ENCODE measurements around the gene PDCD11.
"Not testable (repeated sequence)": the region's sequence is repeated elsewhere in the genome, so short reads cannot be mapped to it uniquely, and the experiment has no call there.

PDCD11 gene

DNA sequence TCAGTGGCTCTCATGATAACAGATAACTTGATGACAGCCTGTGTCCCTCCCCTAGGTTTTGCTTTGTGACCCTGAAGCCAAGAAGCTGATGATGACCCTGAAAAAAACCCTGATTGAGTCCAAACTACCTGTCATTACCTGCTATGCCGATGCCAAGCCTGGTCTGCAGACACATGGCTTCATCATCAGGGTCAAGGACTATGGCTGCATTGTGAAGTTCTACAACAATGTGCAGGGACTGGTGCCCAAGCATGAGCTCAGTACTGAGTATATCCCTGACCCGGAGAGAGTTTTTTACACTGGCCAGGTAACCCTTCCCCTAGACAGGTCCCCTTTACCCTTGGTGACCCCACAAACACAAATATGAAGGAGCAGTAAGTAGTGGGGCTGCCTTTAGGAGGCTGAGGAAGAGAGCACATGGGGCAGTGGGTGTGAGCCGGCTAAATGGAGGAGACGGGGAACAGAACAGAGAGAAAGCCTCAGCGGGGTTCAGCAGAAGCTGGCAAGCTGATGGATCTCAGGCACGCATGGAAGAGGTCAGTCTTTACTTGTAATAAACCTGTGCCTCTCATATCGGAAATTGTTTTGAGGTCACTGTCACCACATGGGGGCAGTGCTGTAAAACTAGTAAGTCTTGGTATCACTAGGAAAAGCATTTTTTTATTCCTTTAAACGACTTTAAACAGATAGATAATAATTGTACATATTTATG, 20.2 kb downstream of the PDCD11 start:
- no peak for DNase-seq (ENCODE audit: low spot score)

DNA sequence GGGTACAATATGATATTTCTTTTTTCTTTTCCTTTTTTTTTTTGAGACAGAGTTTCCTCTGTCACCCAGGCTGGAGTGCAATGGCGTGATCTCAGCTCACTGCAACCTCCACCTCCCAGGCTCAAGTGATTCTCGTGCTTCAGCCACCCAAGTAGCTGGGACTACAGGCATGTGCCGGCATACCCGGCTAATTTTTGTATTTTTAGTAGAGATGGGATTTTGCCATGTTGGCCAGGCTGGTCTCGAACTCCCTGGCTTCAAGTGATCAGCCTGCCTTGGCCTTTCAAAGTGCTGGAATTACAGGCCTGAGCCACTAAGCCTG, 20.7 kb downstream of the PDCD11 start:
- DNase-seq (ENCODE audit: low spot score): not testable (repeated sequence)

DNA sequence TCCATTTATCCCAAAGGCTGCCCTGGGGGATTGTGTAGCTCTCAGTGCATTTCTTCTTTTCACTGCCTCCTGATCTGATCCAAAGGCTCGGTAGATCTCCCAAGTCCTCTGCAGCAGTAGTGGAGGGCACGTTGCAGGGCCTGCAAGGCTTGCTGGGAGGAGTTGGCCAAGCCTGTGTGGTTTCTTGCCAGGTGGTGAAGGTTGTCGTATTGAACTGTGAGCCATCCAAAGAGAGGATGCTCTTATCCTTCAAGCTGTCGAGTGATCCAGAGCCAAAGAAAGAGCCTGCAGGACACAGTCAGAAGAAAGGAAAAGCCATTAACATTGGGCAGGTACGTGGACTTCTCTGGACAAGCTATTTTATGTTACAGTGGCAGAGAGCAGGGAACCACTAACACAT, 21.2 kb downstream of the PDCD11 start:
- no peak for DNase-seq (ENCODE audit: low spot score)

DNA sequence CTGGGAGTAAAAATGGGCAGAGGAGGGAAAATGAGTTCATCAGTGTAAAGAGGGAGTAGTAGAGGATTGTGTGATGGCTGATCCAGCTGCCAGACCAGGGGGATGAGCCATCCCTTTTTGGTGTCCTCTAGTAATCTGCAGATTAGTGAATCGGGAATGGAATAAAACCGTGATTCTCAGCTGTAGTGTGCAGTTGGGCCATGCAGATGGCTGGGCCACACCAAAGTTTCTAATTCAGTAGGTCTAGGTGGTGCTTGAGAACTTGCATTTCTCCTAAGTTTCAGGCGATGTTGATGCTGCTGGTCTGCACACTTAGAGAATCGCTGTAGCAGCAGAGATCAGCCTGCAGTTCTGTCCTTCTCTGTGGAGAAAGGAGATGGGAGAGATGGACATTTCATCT, 22.7 kb downstream of the PDCD11 start:
- DNase-seq (ENCODE audit: low spot score): no peak

DNA sequence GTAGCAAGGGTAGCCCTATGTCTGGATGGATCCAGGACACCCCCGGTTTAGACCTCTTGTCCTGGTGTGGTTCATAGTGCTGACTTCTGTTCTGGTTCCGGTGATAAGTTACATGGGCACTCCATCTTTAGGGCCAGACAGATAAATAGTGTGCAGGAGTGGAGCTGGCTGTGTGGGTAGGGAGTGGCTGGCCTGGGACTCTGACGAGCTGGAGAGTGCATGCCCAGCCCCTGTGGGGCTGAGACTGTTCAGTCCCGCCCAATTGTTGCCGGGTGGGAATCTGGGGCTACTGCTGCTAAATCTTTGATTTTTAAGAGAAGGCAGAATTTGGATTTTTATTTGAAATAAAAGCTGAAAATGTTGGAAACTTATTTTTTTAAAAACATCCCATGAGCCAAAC, 27.3 kb downstream of the PDCD11 start:
- no peak for DNase-seq (ENCODE audit: low spot score)

DNA sequence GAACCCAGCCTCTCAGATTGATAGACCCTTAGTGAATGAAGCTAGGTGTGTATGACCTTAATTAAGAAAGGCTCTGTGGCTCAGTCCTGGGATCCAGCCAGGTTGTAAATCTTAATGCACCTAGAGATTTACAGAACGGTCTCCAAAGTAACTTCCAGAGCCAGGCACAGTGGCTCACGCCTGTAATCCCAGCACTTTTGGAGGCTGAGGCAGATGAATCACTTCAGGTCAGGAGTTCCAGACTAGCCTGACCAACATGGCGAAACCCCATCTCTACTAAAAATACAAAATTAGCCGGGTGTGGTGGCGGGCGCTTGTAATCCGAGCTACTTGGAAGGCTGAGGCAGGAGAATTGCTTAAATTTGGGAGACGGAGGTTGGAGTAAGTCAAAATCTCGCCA, 31.4 kb downstream of the PDCD11 start:
- no peak for DNase-seq (ENCODE audit: low spot score)

DNA sequence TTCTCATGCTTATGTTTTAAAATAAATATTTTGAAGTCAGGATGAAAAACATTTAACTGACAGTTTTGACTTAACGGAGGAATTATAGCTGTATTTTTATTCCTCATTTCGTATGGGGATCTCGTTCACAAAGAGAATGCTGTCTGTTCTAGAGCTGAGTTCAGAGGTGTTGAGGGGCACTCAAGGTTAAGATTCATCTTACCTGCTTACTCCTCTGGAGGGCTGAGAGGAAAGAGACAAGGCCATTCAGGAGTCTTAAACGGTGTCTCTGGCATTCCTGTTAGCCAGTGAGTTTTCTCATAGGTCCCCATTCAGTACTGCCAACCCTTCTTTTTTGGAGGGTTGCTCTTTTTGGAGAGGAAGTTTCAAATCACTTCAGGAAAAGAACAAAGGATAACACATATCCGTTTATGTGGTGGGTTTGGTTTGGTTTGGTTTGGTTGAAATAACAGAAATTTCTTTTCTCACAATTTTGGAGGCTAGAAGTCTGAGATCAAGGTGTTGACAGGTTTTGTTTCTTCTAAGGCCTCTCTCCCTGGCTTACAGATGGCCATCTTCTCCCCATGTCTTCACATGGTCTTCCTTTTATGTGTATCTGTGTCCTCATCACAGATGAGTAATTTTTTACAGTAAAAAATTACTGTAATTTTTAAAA, 32.7 kb downstream of the PDCD11 start:
- DNase-seq (ENCODE audit: low spot score): no peak

DNA sequence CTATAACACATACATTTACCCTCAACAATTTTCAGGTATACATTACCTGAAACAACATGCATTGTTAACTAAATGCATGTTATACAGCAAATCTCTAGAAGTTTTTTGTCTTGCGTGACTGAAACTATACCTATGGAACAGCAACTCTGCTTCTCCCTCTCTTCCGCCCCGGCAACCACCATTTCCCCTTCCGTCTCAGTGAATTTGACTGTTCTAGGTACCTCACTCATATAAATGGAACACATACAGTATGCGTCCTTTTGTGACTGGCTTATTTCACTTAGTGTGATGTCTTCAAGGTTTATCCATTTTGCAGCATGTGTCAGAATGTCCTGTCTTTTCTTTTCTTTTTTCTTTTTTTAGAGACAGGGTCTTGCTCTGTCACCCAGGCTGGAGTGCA, 33.2 kb downstream of the PDCD11 start:
- DNase-seq (ENCODE audit: low spot score): no peak

DNA sequence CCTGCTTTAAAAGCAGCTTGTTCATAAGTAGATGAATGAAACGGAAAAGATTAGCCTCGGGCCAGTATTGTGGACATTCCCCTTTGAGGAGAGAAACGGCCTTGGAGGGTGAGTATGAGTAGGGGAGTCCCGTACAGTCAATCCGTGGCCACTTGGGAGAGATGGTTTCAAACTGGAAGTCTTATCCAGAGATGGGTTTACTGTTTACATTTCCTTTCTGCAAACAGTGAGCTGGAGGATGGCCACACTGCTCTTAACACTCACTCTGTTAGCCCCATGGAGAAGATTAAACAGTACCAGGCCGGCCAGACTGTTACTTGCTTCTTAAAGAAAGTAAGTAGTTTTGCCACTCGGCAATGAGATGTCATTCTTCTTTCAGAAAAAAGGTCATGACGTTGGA, 35.5 kb downstream of the PDCD11 start:
- DNase-seq (ENCODE audit: low spot score): no peak

DNA sequence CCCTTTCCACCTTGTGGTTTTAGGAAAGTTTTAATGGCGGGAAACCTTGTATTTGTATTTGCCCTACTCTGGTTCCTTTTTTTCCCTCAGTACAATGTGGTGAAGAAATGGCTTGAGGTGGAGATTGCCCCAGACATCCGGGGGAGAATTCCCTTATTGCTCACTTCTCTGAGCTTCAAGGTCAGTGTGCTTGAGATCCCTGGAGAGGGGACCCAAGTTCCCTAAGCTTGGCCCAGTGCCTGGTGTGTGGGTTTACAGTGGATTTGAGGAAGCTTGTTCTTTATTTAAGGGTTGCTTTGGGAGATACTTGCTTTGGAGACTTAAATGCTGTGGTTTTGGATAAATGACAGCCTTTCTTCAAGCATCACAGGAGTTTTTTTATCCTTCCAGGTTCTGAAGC, 37.4 kb downstream of the PDCD11 start:
- DNase-seq (ENCODE audit: low spot score): no peak

DNA sequence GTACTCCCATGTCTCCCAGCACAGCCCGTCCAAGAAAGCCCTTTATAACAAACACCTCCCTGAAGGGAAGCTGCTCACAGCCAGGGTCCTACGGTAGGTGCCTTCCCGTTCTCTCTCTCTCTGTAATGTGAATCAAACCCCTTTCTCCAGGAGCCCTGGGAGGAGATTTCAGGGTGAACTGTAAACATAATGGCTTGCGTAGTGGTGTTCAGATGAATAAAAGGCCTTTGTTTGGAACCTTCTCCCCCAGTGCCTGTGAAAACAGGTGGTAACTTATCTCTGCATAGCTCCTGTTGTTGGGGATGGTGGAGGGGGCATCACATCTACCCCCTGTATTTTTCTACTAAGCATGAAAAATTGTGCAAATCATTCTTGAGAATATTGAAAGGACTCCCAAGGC, 43.4 kb downstream of the PDCD11 start:
- DNase-seq (ENCODE audit: low spot score): no peak

DNA sequence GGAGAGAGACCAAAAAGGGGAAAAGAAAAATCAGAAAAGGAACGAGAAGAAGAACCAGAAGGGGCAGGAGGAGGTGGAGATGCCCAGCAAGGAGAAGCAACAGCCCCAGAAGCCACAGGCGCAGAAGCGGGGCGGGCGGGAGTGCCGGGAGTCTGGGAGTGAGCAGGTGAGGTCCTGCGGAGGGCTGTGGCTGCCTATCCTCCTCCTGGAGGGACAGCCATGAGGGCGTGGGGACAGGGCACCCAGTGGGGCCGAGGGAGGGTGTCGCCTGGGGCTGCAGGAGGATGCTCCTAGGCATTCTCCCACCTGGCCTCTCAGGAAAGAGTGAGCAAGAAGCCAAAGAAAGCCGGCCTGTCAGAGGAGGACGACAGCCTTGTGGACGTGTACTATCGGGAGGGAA, 44.0 kb downstream of the PDCD11 start:
- no peak for DNase-seq (ENCODE audit: low spot score)

DNA sequence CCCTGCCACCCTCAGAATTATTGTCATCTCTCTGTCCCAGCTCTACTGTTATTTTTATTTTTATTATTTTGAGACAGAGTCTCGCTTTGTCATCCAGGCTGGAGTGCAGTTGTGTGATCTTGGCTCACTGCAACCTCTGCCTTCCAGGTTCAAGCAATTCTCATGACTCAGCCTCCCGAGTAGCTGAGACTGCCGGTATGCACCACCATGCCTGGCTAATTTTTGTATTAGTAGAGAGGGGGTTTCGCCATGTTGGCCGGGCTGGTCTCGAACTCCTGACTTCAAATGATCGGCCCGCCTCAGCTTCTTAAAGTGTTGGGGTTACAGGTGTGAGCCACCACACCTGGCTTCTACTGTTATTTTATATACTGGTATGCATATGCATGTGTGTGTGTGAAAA, 44.8 kb downstream of the PDCD11 start:
- DNase-seq (ENCODE audit: low spot score): no peak

DNA sequence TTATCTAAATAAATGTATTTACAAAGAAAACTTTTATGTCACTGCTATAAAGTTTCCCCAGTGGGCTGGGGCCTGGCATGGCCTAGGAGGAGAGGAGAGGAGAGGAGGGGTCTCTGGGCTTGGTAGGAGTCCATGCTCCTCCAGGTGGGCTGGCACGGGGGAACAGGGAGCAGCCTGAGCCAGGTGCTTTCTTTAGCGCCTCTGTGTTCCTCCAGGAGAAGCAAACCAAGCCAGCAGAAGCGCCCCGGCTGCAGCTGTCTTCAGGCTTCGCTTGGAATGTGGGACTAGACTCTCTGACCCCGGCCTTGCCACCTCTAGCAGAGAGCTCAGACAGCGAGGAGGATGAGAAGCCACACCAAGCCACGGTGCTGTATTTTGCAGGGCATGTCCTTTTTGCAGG, 45.2 kb downstream of the PDCD11 start:
- no peak for DNase-seq (ENCODE audit: low spot score)

DNA sequence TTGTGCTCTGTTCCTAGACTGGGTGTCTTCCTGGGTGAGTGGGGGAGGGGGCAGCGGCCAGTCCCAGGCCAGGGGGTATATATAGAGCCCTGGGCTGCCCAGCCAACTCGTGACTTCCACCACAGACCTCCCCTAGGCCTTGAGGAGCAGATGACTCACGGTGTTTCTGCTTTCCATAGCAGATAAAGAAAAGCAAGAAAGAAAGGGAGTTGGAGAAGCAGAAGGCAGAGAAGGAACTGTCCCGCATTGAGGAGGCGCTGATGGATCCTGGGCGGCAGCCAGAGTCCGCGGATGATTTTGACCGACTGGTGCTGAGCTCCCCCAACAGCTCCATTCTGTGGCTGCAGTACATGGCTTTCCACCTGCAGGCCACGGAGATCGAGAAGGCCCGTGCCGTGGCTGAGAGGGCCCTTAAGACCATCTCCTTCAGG, 45.6 kb downstream of the PDCD11 start:
- DNase-seq (ENCODE audit: low spot score): no peak

DNA sequence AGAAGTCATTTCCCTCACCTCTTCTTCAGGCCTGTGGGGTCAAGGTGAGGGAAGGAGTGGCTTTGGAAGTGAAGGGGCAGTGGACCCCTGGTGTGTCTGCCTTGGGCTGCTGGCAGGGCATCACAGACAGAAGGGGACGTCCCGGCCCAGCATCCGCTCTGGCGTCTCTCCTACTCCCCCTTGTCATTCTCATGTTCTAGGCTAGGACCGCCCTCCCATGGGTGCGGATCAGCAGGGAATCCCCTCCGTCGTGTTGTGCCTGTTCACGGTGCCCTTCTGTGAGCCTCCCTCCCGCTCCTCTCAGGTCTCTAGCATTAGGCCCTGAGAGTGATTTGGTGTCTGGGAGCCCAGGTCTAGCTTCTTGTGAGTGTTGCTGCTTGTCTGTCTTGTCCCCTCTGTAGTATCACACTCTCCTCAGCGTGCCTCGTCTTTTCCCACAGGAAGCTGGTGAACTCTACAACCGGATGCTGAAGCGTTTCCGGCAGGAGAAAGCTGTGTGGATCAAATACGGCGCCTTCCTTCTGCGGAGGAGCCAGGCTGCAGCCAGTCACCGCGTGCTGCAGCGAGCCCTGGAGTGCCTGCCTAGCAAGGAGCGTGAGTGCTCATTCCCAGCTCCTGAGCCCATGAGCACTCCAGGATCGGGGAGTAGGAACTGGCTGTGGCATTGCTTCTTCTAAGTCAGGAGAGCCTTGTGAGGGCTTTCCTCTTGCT, 47.2 kb downstream of the PDCD11 start:
- no peak for DNase-seq (ENCODE audit: low spot score)

DNA sequence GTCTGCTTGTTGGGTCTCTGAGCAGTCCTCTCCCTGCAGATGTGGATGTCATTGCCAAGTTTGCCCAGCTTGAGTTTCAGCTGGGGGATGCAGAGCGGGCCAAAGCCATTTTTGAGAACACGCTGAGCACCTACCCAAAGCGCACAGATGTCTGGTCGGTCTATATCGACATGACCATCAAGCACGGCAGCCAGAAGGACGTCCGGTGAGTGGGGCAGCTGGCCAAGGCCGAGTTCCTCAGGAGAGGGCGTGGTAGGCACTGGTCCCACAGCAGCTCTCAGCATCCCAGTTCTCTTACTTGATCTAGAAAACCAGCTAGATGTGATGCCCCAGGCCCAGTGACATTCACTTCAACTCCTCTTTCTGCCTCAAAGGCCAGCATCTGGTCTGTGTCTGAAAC, 48.1 kb downstream of the PDCD11 start:
- no peak for DNase-seq (ENCODE audit: low spot score)

DNA sequence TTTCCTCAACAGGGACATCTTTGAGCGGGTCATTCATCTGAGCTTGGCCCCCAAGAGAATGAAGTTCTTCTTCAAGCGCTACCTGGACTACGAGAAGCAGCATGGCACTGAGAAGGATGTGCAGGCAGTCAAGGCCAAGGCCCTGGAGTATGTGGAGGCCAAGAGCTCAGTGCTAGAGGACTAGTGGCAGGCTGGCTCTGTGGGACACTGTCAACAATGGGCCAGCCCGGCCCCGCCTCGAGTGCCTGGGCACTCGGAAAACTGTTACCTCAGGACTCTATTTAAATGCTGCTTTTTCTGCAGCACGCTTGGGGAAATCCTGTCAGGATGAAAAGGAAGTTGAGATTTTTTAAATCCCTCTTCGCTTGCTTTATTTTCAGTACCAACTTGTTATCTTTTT, 48.9 kb downstream of the PDCD11 start:
- DNase-seq (ENCODE audit: low spot score): no peak

DNA sequence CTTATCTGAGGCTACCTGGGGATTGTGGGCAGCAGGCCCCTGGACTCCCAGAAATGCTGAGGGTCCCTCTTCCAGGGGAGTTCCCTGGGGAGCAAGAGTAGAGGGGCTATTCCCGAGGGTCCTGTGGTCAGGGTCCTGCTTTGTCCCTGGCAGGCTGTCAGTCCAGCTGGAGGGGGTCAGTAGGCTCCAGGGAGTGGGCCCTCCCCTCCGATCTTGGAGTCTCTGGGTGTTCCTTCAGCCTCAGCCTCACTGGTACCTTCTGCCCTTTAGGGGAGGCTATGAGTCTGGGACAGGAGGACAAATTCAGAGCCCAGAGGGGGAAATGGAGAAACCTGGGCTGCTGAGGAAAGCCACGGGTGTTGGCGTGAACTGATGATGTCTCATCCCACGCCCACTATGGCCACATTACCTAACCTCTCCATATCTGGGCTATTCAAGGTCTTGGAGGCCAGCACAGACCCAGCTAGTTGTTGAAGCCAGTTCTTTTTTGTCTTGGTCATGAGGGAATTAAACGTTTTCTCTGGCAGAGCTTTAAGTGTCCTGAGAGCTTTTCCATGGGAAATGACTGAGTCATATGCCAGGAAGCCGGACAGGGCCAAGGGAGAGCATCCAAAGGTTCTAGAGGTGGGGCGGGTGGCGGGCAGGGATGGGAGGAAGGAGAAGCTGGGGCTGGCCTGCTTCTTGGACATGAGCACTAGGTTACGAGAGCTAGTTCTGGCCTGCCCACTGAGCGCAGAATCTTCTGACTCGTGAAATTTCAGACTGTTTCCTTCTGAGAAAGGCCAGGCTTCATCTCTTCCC, 49.5 kb downstream of the PDCD11 start:
- DNase-seq (ENCODE audit: low spot score): no peak

DNA sequence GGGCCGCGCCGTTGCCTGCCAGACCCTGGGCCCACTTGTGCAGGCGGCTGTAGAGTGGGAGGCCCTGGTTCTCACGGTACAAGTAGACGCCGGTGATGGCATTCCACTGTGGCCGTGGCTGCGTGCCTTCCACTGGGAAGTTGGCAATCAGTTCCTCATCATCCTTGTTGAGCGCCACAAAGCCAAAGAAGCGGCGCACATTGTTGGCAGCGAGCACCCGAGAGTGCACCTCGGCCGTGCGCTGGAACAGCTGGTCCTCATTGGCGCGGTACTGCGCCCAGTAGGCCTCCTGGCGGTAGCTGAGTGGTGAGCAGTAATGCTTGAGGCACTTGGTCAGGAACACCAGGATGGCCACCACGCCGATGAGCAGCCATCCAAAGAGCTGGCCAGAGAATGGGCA, 50.8 kb downstream of the PDCD11 start:
- DNase-seq (ENCODE audit: low spot score): no peak

DNA sequence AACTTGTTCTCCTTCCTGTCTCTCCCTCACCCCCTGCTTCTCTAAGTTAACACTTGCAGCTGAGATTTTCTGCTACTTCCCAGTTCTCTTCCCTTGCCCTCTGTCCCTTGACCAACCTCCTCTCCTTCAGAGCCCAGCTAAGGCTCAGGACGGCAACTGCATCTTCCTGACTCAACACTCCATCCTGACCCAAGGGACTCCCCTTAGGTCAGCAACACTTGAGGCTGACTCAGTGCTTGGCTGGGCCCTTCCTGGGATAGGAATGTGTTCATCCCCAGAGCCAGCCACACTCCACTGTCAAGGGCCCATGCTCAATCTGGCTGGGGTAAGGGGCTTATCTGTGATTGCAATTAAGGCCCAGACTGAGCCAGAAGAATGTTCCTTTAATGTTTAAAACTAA, 52.3 kb downstream of the PDCD11 start:
- no peak for DNase-seq (ENCODE audit: low spot score)

DNA sequence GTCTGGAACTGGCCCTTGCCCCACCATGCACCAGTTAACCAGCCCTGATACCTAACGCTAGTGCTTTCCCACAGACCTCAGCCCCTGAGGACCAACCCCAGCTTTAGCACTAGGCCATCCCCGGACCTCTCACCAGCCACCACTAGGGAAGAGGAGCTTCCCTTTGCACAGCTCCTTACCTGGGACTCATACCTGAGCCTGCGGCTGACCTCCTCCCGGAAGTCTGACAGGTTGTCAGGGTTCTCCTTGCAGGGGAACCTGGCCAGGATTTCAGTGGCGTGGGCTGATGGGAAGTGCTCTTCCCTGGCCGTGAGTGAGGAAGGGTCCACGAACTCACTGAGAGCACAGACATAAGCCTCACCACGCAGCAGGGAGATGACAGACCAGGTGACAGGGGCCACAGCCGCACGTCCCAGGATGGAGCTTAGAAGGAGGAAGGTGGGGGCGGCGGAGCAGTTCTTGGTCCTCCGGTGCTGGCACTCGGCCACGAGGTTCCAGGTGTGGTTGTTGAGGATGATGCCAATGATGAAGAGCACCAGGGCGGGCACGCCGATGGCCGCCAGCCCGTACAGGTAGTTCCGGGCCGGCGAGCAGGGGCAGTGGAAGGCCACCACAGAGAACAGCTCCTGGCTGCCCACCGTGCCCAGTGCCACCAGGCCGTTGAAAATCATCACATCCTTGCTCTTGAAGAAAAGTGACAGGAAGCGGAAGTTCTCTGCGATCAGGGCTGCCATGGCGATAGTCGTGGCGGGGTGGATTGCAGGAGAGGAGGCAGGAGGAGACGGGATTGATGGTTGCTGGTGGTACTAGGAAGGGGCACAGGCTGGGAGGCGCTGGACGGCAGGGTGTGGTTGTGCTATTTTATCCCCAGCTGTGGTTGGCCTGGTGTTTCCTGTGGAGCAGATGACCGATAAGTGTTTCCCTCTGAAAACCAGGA, 53.0 kb downstream of the PDCD11 start:
- no peak for DNase-seq (ENCODE audit: low spot score)
